ENCODE measurements around the gene MUC12.

- TF ChIP-seq, protein P1, sequence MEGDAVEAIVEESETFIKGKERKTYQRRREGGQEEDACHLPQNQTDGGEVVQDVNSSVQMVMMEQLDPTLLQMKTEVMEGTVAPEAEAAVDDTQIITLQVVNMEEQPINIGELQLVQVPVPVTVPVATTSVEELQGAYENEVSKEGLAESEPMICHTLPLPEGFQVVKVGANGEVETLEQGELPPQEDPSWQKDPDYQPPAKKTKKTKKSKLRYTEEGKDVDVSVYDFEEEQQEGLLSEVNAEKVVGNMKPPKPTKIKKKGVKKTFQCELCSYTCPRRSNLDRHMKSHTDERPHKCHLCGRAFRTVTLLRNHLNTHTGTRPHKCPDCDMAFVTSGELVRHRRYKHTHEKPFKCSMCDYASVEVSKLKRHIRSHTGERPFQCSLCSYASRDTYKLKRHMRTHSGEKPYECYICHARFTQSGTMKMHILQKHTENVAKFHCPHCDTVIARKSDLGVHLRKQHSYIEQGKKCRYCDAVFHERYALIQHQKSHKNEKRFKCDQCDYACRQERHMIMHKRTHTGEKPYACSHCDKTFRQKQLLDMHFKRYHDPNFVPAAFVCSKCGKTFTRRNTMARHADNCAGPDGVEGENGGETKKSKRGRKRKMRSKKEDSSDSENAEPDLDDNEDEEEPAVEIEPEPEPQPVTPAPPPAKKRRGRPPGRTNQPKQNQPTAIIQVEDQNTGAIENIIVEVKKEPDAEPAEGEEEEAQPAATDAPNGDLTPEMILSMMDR (IDR thresholded peaks at IDR 0.05), result no peak
- TF ChIP-seq POLR2A (IDR thresholded peaks at IDR 0.05), result no peak
These were observed 22.3 kb downstream of the MUC12 start for GRCh38 chr7:100991631-100992030.

Measured in thyroid gland (tissue), 4 donors.